Ovary (tissue), 9 donors: ENCODE data around the gene NRAP. TPM values are rescaled to one million over a fixed set of nuclear protein-coding genes. Genes with fewer than 3 reads are reported as not detected.

ENCODE experiments used
- DNase-seq, 5 donors: peaks; one replicate each; pipeline ENCODE4 v3.0.0-alpha.2; 2019 to 2020
- H3K27ac ChIP-seq, 2 donors: fragments of 200-600 bp; one replicate each; pipeline versions ENCODE4 v1.5.1 to v1.8.0; 2019 to 2022
- H3K27me3 ChIP-seq: fragments of 200-600 bp; one replicate; pipeline ENCODE4 v1.8.0; 2022
- H3K36me3 ChIP-seq: fragments of 200-600 bp; sonication (generic); one replicate; pipeline ENCODE4 v1.5.1; 2019
- H3K4me1 ChIP-seq: one replicate; pipeline ENCODE4 v1.8.1; 2013; ENCODE audit warnings: mild to moderate bottlenecking, moderate library complexity; ENCODE audit not compliant: insufficient read depth
- H3K4me3 ChIP-seq: fragments of 200-600 bp; sonication (generic); one replicate; pipeline ENCODE4 v1.5.1; 2017
- H3K9me3 ChIP-seq, 2 donors: fragments of 200-600 bp in 1 of 2; sonication (generic) in 1 of 2; one replicate each; pipeline versions ENCODE4 v1.5.1 to v1.8.1; 2013 to 2019; ENCODE audit warnings: mild to moderate bottlenecking in 1 of 2, moderate library complexity in 1 of 2
- EP300 ChIP-seq: sonication (generic); formaldehyde crosslinking; IDR thresholded peaks from one replicate; pipeline ENCODE4 v1.6.1; 2017; ENCODE audit warnings: antibody characterized with exemption
- POLR2A ChIP-seq: fragments of 450-650 bp; IDR thresholded peaks from one replicate; pipeline ENCODE4 v1.6.1; 2017; ENCODE audit warnings: antibody characterized with exemption, mild to moderate bottlenecking, moderate library complexity
- WGBS, 3 donors: extraction: QIAGEN DNeasy Blood & Tissue Kit in 1 of 3; methylation state at CpG; one replicate each; pipeline versions ENCODE4 v1.1.5 to v1.1.7; 2013 to 2017; 5-methylcytosine and 5-hydroxymethylcytosine counted together
- intact Hi-C, 4 donors: fragments of 100-400 bp; cut with DNase I; formaldehyde crosslinking; loops; one replicate each; pipeline versions ENCODE4 v1.11.0 to v1.15.1; 2022 to 2023
- polyA plus RNA-seq, 2 donors: library from polyadenylated mRNA; stranded (reverse); fragments of 200-250 nt in 1 of 2; fragments of 350-450 nt in 1 of 2; fragmentation: Illumina TruSeq in 1 of 2; extraction: RNeasy Lipid Tissue Mini Kit (QIAGEN cat#74804) in 1 of 2; gene quantifications; one replicate each; pipeline ENCODE4 v1.2.3, GENCODE V29; 2013 to 2014
- total RNA-seq, 7 donors: library from RNA; depleted of rRNA in 2 of 7; stranded (reverse); fragments of >200 nt in 2 of 7; fragmentation: NEBNext Ultra II Directional in 3 of 7; extraction: Animal tissue kit (Norgen Biotek cat#: 25700) in 3 of 7; gene quantifications; one replicate each; pipeline versions ENCODE4 v1.1.0 to v1.2.4, GENCODE V29; 2016 to 2023
- TF ChIP-seq, protein P1 (sequence below), 3 donors: fragments of 450-650 bp in 2 of 3; fragments of 200-600 bp in 1 of 3; IDR thresholded peaks; one replicate each; pipeline versions ENCODE4 v1.5.1 to v1.8.0; 2016 to 2022; ENCODE audit warnings: antibody characterized with exemption in 3 of 3, mild to moderate bottlenecking in 1 of 3
- donor health status: DM: no; HTN: no; CAD: no; lungs with moderate emphysema.
- donor health status: DM: no; HTN: no; CAD: no.
- donor health status: Bipolar disorder and iron deficiency.
- donor health status: DM: yes; HTN: yes; CAD: no.
- donor health status: DM: no; HTN: no; CAD: no.
- donor health status: DM: yes; HTN: yes; CAD: no.

NRAP gene
- total and polyA plus RNA-seq, 9 donors: 0.02 to 0.25 (median 0.11) TPM; not detected in 2

GRCh38 chr10:113603057-113603777, 60.6 kb downstream of the NRAP start:
- H3K27ac ChIP-seq: no peak overlapping the region
- H3K36me3 ChIP-seq: no peaks in the 10 kb centered on the region
- H3K27me3 ChIP-seq: no peaks in the 10 kb centered on the region
- intact Hi-C loops: no loop called here
- 70 to 76% (median 75%) methylated on average over 12 to 13 of the region's 13 CpGs for WGBS, 3 donors
- TF ChIP-seq EP300 (no peak), POLR2A (no peak)
- TF ChIP-seq, protein P1, sequence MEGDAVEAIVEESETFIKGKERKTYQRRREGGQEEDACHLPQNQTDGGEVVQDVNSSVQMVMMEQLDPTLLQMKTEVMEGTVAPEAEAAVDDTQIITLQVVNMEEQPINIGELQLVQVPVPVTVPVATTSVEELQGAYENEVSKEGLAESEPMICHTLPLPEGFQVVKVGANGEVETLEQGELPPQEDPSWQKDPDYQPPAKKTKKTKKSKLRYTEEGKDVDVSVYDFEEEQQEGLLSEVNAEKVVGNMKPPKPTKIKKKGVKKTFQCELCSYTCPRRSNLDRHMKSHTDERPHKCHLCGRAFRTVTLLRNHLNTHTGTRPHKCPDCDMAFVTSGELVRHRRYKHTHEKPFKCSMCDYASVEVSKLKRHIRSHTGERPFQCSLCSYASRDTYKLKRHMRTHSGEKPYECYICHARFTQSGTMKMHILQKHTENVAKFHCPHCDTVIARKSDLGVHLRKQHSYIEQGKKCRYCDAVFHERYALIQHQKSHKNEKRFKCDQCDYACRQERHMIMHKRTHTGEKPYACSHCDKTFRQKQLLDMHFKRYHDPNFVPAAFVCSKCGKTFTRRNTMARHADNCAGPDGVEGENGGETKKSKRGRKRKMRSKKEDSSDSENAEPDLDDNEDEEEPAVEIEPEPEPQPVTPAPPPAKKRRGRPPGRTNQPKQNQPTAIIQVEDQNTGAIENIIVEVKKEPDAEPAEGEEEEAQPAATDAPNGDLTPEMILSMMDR (IDR thresholded peaks at IDR 0.05): no peak
- DNase-seq: no peak
- H3K9me3 ChIP-seq: no peaks in the 10 kb centered on the region
- no peak overlapping the region for H3K4me3 ChIP-seq
- no peaks in the 10 kb centered on the region for H3K4me1 ChIP-seq

DNA sequence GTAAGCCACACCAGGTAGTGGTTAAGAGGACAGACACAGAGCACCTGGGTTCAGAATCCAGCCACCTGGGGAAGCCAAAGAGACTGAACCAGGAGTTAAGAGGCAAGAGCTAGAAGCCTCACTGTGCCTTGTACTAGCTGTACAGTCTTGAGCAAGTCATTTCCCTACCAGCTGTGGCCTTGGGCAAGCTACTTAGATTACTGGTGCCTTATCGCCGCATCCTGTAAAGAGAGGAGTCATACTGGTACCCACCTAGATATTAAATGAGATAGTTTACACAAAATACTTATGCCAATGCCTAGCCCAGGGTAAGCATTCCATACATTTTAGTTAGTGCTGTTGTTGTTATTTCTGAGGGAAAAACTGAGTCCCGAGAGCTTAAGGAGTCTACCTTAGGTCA, 63.3 kb downstream of the NRAP start:
- Histone ChIP-seq H3K36me3 (no peaks in the 10 kb centered on the region), H3K4me1 (no peaks in the 10 kb centered on the region), H3K27me3 (no peaks in the 10 kb centered on the region), H3K27ac (no peak overlapping the region), H3K9me3 (no peaks in the 10 kb centered on the region), H3K4me3 (no peak overlapping the region)
- no peak for DNase-seq
- TF ChIP-seq, protein P1 (IDR thresholded peaks at IDR 0.05): no peak
- TF ChIP-seq EP300 (no peak), POLR2A (no peak)
- intact Hi-C loops: no loop called here
- WGBS, 3 donors: 79 to 93% (median 90%) methylated on average over 3 of the region's 3 CpGs

DNA sequence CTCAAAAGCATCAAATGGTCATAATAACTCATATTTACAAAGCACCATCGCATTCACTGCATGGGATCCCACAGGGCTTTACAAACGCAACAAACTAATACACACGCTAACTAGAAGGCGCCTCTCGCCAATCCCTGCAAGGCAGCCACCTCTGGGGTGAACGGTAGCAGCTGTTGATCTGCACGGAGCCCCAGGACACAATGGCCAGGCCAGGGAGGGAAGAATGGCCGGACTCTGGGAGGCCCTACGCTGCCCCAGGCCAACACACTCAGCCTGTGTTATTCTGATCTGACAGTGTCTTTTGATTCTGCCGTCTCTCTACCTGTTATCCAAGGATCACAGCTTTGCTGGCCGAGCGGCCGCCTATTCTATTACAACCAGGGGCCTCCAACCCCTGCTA, 69.2 kb downstream of the NRAP start:
- Histone ChIP-seq H3K27ac (no peak overlapping the region), H3K27me3 (no peaks in the 10 kb centered on the region), H3K4me3 (no peak overlapping the region), H3K36me3 (no peaks in the 10 kb centered on the region), H3K4me1 (no peaks in the 10 kb centered on the region), H3K9me3 (no peaks in the 10 kb centered on the region)
- TF ChIP-seq, protein P1 (IDR thresholded peaks at IDR 0.05): no peak
- 82 to 85% (median 82%) methylated on average over 13 of the region's 13 CpGs for WGBS, 3 donors
- intact Hi-C loops: no loop called here
- no peak for DNase-seq

GRCh38 chr10:113592380-113592779, 71.5 kb downstream of the NRAP start:
- no peak for DNase-seq
- Histone ChIP-seq H3K27me3 (no peaks in the 10 kb centered on the region), H3K4me1 (no peaks in the 10 kb centered on the region), H3K9me3 (no peaks in the 10 kb centered on the region), H3K36me3 (no peaks in the 10 kb centered on the region), H3K27ac (no peak overlapping the region), H3K4me3 (no peak overlapping the region)
- intact Hi-C loops: no loop called here
- WGBS, 3 donors: 58 to 75% (median 67%) methylated on average over 7 to 8 of the region's 8 CpGs
- no peak for TF ChIP-seq EP300
- TF ChIP-seq POLR2A: no peak
- TF ChIP-seq, protein P1 (IDR thresholded peaks at IDR 0.05): no peak
